ENCODE measurements around the gene ITGA2. TPM values are rescaled to one million over a fixed set of nuclear protein-coding genes. Genes with fewer than 3 reads are reported as not detected.
A peak's percentile ranks its signal among the peaks of the same experiment; 100 is the strongest.

The ITGA2 gene
- total RNA-seq, 3 donors from 2014 or later = 1.0 to 1.1 (median 1.1) TPM

DNA sequence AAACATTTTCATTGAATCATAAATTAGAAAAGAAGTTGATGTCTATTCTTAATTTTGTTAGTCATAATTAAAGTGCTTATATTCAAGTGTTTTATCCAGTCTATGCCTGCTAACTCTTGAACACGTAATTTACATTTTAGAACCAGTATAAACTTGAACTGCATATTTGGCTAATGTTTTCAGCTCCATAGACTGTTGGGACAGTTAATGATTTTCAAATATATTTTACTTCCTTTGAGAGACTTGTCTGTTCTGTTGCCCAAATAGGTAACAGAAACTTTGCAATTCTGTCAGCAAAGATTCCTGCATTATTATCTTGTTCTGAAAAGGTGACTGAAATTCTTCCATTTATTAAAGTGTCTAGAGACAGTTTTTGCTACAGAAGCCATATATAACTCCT is 7.8 kb downstream of the ITGA2 start:
- Mint-ChIP-seq H3K27me3 (ENCODE audit: low read depth) (peaks cover 10% of the 10 kb centered on the region), H3K4me1 (ENCODE audit: low read depth) (no peaks in the 10 kb centered on the region), H3K4me3 (no peak overlapping the region), H3K9me3 (no peaks in the 10 kb centered on the region), H3K36me3 (ENCODE audit: insufficient read depth) (peaks cover 1% of the 10 kb centered on the region)
- ATAC-seq (no peak), DNase-seq (no peak)

DNA sequence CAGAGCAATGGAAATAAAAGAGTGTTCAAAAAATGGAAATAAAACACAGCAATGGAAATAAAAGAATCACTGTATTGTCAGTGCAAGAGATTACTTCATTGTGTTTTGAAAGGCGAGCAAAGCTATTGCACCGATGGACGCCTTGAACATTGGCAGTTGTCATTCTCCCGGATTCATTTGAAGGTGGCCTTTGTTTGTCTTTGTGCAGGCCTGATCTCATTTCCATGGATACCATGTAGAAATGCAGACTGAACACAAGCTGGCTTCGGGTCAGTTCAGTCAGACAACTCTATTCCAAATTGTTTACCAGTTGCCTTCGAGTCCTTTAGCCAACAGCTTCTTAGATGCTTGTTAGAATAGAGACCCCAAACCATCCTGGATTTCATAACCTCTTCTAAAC is 8.3 kb downstream of the ITGA2 start:
- ATAC-seq = no peak
- peaks cover 1% of the 10 kb centered on the region for H3K36me3 Mint-ChIP-seq (ENCODE audit: insufficient read depth)
- no peaks in the 10 kb centered on the region for H3K4me1 Mint-ChIP-seq (ENCODE audit: low read depth)
- H3K9me3 Mint-ChIP-seq = no peaks in the 10 kb centered on the region
- no peak for DNase-seq
- H3K27me3 Mint-ChIP-seq (ENCODE audit: low read depth) = peaks cover 6% of the 10 kb centered on the region
- H3K4me3 Mint-ChIP-seq = no peak overlapping the region

- H3K36me3 Mint-ChIP-seq (ENCODE audit: insufficient read depth) = no peaks in the 10 kb centered on the region
- H3K4me3 Mint-ChIP-seq = no peak overlapping the region
- no peak for DNase-seq
- H3K9me3 Mint-ChIP-seq = no peaks in the 10 kb centered on the region
- no peaks in the 10 kb centered on the region for H3K27me3 Mint-ChIP-seq (ENCODE audit: low read depth)
- no peak for ATAC-seq
- H3K4me1 Mint-ChIP-seq (ENCODE audit: low read depth) = no peaks in the 10 kb centered on the region
Observed at GRCh38 chr5:52998552-52999313, 9.6 kb downstream of the ITGA2 start.

DNA sequence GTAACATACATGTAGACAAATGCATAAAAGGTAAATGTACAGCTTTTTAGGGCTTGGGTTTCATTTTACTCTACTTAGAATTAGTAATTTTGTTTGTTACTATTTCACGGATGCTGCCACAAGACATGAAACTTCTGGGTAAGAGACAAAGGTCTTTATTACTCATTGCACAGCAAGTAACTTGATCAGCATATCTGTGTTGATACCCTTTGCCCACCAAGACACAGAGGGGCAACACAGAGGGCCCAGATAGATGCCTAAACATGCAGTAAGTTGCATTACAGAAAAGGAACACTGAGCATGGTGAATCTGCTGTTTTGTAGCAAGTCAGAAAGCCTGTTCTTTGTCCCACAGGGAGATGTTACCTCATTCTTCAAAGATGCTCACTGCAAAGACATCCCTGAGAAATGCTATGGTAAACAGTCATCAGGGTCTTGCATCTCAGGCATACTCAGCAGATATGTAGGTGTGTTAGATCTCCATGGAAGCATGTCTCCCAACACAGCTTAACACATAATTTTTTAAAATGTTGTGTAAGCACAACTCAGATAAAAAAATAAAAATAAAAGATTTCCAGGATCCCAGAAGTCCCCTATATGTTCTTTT is 10.3 kb downstream of the ITGA2 start:
- ATAC-seq (peak in 1 of 2 donors; percentile 38), DNase-seq (no peak)
- no peaks in the 10 kb centered on the region for H3K27me3 Mint-ChIP-seq (ENCODE audit: low read depth)
- no peaks in the 10 kb centered on the region for H3K9me3 Mint-ChIP-seq
- peaks cover 3% of the 10 kb centered on the region for H3K4me1 Mint-ChIP-seq (ENCODE audit: low read depth)
- H3K4me3 Mint-ChIP-seq = no peak overlapping the region
- H3K36me3 Mint-ChIP-seq (ENCODE audit: insufficient read depth) = no peaks in the 10 kb centered on the region

DNA sequence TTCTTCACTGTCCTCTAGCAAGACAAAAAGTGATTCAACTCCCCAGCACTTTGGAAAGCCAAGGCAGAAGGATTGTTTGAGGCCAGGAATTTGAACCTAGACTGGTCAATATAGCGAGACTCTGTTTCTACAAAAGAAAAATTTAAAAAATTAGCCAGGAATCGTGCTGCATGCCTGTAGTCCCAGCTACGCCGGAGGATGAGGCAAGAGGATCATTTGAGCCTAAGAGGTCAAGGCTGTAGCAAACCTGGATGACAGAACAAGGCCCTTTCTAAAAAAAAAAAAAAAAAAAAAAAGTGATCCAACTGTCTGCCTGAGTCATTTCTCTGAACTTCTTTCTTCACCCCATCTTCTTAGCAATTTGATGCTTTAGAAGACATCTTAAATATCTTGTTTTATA is 12.4 kb downstream of the ITGA2 start:
- no peaks in the 10 kb centered on the region for H3K27me3 Mint-ChIP-seq (ENCODE audit: low read depth)
- ATAC-seq = no peak
- peaks cover 12% of the 10 kb centered on the region for H3K4me1 Mint-ChIP-seq (ENCODE audit: low read depth)
- H3K9me3 Mint-ChIP-seq = no peaks in the 10 kb centered on the region
- no peak overlapping the region for H3K4me3 Mint-ChIP-seq
- DNase-seq = no peak
- H3K36me3 Mint-ChIP-seq (ENCODE audit: insufficient read depth) = no peaks in the 10 kb centered on the region

DNA sequence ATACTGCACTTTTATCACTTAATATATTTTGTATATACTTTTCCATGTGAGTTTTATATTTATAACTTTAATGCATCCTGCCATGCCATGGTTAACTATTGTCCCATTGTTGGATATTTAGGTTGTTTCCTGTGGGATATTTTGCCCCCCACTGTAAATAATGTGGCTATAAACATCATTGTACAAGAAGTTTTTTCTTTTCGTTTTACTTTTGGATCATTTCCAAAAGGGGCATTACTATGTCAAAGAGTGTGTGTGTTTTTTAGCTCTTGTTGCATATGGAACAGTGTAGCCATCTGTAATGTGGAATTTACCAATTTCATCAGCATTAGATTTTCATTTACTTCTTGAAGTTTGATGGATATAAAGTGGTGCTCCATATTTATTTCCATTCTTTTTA is 13.3 kb downstream of the ITGA2 start:
- ATAC-seq (no peak), DNase-seq (no peak)
- Mint-ChIP-seq H3K4me3 (no peak overlapping the region), H3K9me3 (no peaks in the 10 kb centered on the region), H3K36me3 (ENCODE audit: insufficient read depth) (no peaks in the 10 kb centered on the region), H3K4me1 (ENCODE audit: low read depth) (peaks cover 21% of the 10 kb centered on the region), H3K27me3 (ENCODE audit: low read depth) (no peaks in the 10 kb centered on the region)

- no peaks in the 10 kb centered on the region for H3K9me3 Mint-ChIP-seq
- ATAC-seq = no peak
- no peak overlapping the region for H3K4me3 Mint-ChIP-seq
- peaks cover 27% of the 10 kb centered on the region for H3K4me1 Mint-ChIP-seq (ENCODE audit: low read depth)
- DNase-seq = no peak
- H3K27me3 Mint-ChIP-seq (ENCODE audit: low read depth) = no peaks in the 10 kb centered on the region
- H3K36me3 Mint-ChIP-seq (ENCODE audit: insufficient read depth) = no peaks in the 10 kb centered on the region
Observed at GRCh38 chr5:53003144-53003543, 14.0 kb downstream of the ITGA2 start.

- Mint-ChIP-seq H3K9me3 (no peaks in the 10 kb centered on the region), H3K4me3 (no peak overlapping the region), H3K36me3 (ENCODE audit: insufficient read depth) (no peaks in the 10 kb centered on the region), H3K27me3 (ENCODE audit: low read depth) (no peaks in the 10 kb centered on the region), H3K4me1 (ENCODE audit: low read depth) (peaks cover 44% of the 10 kb centered on the region)
- ATAC-seq (no peak), DNase-seq (no peak)
Observed at GRCh38 chr5:53006911-53007890, 18.0 kb downstream of the ITGA2 start.

DNA sequence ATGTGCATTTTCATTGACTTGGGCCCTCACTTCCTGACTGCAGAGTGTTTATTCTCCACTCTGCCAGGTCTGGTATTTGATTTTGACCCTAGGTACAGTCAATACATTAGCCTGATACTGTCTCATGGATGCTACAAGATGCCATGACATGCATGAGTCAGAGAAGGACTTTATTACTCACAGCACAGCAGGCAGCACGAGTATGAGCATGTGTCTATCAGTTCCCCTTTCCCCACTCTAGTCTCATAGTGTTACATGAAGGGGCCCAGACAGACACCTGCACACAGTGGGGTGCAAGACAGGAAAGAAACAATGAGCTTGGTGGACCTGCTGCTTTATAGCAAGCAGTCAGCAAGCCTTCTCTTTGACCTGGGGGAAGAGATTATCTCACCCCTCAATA is 19.6 kb downstream of the ITGA2 start:
- Mint-ChIP-seq H3K9me3 (no peaks in the 10 kb centered on the region), H3K36me3 (ENCODE audit: insufficient read depth) (no peaks in the 10 kb centered on the region), H3K4me3 (no peak overlapping the region), H3K27me3 (ENCODE audit: low read depth) (no peaks in the 10 kb centered on the region), H3K4me1 (ENCODE audit: low read depth) (peaks cover 44% of the 10 kb centered on the region)
- DNase-seq = no peak
- ATAC-seq = peak; percentile 91

DNA sequence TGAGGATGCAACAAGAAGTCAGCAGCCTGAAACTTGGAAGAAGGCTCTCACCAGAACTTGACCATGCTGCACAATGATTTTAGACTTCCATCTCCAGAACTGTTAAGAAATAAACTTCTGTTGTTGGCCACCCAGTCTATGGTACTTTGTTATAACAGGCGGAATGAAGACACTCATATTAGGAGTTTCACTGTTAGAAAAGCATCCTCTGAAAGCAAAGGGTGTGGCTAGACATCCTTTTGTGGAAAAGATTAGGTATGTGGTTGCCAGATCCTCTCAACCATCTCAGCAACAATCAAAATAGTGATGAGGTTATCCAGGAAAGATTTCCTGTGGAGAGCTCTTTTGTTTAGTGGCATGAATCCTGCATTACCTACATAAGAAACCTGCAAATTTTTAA is 20.7 kb downstream of the ITGA2 start:
- H3K9me3 Mint-ChIP-seq = no peaks in the 10 kb centered on the region
- DNase-seq = no peak
- peaks cover 44% of the 10 kb centered on the region for H3K4me1 Mint-ChIP-seq (ENCODE audit: low read depth)
- H3K36me3 Mint-ChIP-seq (ENCODE audit: insufficient read depth) = no peaks in the 10 kb centered on the region
- no peak for ATAC-seq
- H3K27me3 Mint-ChIP-seq (ENCODE audit: low read depth) = no peaks in the 10 kb centered on the region
- H3K4me3 Mint-ChIP-seq = no peak overlapping the region

DNA sequence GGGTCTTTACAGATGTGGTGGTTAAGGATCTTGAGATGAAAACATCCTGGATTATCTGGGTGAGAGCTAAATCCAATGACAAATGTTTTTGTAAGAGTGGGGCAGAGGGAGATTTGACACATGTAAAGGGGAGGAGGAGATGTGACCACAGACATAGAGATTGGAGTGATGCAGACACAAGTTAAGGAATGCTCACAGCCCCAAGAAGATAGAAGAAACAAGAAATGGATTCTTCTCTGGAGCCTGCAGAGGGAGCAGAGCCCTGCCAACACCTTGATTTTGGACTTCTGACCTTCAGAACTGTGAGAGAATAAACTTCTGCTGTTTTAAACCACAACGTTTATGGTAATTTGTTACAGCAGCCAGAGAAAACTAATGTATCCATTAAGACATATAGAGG is 21.7 kb downstream of the ITGA2 start:
- Mint-ChIP-seq H3K9me3 (no peaks in the 10 kb centered on the region), H3K4me1 (ENCODE audit: low read depth) (peaks cover 41% of the 10 kb centered on the region), H3K36me3 (ENCODE audit: insufficient read depth) (no peaks in the 10 kb centered on the region), H3K4me3 (no peak overlapping the region), H3K27me3 (ENCODE audit: low read depth) (no peaks in the 10 kb centered on the region)
- DNase-seq (no peak), ATAC-seq (no peak)

GRCh38 chr5:53011233-53011632 is 22.1 kb downstream of the ITGA2 start:
- no peak overlapping the region for H3K4me3 Mint-ChIP-seq

DNA sequence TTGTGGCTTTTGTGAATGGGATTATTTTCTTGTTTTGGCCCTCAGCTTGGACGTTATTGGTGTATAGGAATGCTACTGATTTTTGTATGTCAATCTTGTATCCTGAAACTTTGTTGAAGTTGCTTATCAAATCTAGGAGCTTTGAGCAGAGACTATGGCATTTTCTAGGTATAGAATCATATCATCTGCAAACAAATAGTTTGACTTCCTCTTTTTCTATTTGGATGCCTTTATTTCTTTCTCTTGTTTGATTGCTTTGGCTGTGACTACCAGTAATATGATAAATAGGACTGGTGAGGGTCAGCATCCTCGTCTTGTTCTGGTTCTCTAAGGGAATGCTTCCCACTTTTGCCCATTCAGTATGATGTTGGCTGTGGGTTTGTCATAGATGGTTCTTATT is 24.7 kb downstream of the ITGA2 start:
- Mint-ChIP-seq H3K36me3 (ENCODE audit: insufficient read depth) (no peaks in the 10 kb centered on the region), H3K27me3 (ENCODE audit: low read depth) (no peaks in the 10 kb centered on the region), H3K4me3 (no peak overlapping the region), H3K9me3 (no peaks in the 10 kb centered on the region), H3K4me1 (ENCODE audit: low read depth) (peaks cover 17% of the 10 kb centered on the region)
- ATAC-seq (no peak), DNase-seq (no peak)

More at GRCh38 chr5:53011233-53011632, 22.1 kb downstream of the ITGA2 start:
- Mint-ChIP-seq H3K4me1 (ENCODE audit: low read depth) (peaks cover 41% of the 10 kb centered on the region), H3K27me3 (ENCODE audit: low read depth) (no peaks in the 10 kb centered on the region), H3K9me3 (no peaks in the 10 kb centered on the region), H3K36me3 (ENCODE audit: insufficient read depth) (no peaks in the 10 kb centered on the region)
- ATAC-seq = no peak
- DNase-seq = no peak

GRCh38 chr5:53017383-53017782 is 28.2 kb downstream of the ITGA2 start:
- no peak for DNase-seq
- H3K27me3 Mint-ChIP-seq (ENCODE audit: low read depth) = no peaks in the 10 kb centered on the region
- no peak for ATAC-seq
- no peaks in the 10 kb centered on the region for H3K9me3 Mint-ChIP-seq
- H3K4me1 Mint-ChIP-seq (ENCODE audit: low read depth) = peaks cover 7% of the 10 kb centered on the region
- no peaks in the 10 kb centered on the region for H3K36me3 Mint-ChIP-seq (ENCODE audit: insufficient read depth)
- H3K4me3 Mint-ChIP-seq = no peak overlapping the region
